GM21526 (cell line): ENCODE results near the gene FIZ1.
A peak's percentile ranks its signal among the peaks of the same experiment; 100 is the strongest.

ENCODE experiments used
- ATAC-seq: cut with Tn5 transposase; IDR thresholded peaks from one replicate; pipeline ENCODE4 v1.9.1; 2021; ENCODE audit warnings: moderate library complexity; ENCODE audit not compliant: unreplicated experiment, low FRiP score

Gene FIZ1

GRCh38 chr19:55614711-55615542 is 15.6 kb upstream of the FIZ1 start:
- no peak for ATAC-seq

GRCh38 chr19:55613930-55614710 is 14.8 kb upstream of the FIZ1 start:
- ATAC-seq = no peak

GRCh38 chr19:55613396-55613795 is 14.1 kb upstream of the FIZ1 start:
- ATAC-seq = no peak

- ATAC-seq = no peak
Measured at GRCh38 chr19:55611983-55612645, 12.8 kb upstream of the FIZ1 start.

- no peak for ATAC-seq
Measured at GRCh38 chr19:55611300-55611982, 12.1 kb upstream of the FIZ1 start.

GRCh38 chr19:55609326-55609725 is 10.0 kb upstream of the FIZ1 start:
- ATAC-seq = no peak

GRCh38 chr19:55606817-55607216 is 7.5 kb upstream of the FIZ1 start:
- no peak for ATAC-seq

- ATAC-seq = no peak
Measured at GRCh38 chr19:55606471-55606787, 7.1 kb upstream of the FIZ1 start.

- peak; percentile 14 for ATAC-seq
Measured at GRCh38 chr19:55605637-55606470, 6.5 kb upstream of the FIZ1 start, which contains the start of gene ZNF865. ZNF865 (plus strand) TSS chr19:55605647; CDS start chr19:55613619, 7,972 bp downstream.

- ATAC-seq = peak; percentile 50
Measured at GRCh38 chr19:55605207-55605636, 5.9 kb upstream of the FIZ1 start.

GRCh38 chr19:55603581-55604292 is 4.4 kb upstream of the FIZ1 start:
- no peak for ATAC-seq

GRCh38 chr19:55603115-55603514 is 3.8 kb upstream of the FIZ1 start:
- no peak for ATAC-seq

GRCh38 chr19:55602104-55603001 is 3.0 kb upstream of the FIZ1 start:
- ATAC-seq = no peak

- no peak for ATAC-seq
Measured at GRCh38 chr19:55601084-55601483, 1.8 kb upstream of the FIZ1 start.

GRCh38 chr19:55600662-55601028 is 1.3 kb upstream of the FIZ1 start:
- no peak for ATAC-seq

GRCh38 chr19:55599842-55600661 is 735 bp upstream of the FIZ1 start, which contains the start of gene ZNF524:
ZNF524 (plus strand) TSS chr19:55600288; CDS start chr19:55602113, 1,825 bp downstream.
- peak; percentile 30 for ATAC-seq
